SU-DHL-6 (cell line): ENCODE results near the gene MAPKBP1.
"Not testable (repeated sequence)": the region's sequence is repeated elsewhere in the genome, so short reads cannot be mapped to it uniquely, and the experiment has no call there.

Source experiments
- H2AFZ ChIP-seq: fragments of 200-600 bp; sonication (generic); 2 replicates; pipeline ENCODE4 v1.6.1; 2014; ENCODE audit warnings: low read depth, mild to moderate bottlenecking, moderate library complexity, mixed read lengths, antibody characterized with exemption, low read length; ENCODE audit not compliant: severe bottlenecking
- H3F3A ChIP-seq: fragments of 200-600 bp; shearing (Covaris generic); 2 replicates; pipeline ENCODE4 v1.6.0; 2016; ENCODE audit warnings: antibody characterized with exemption, mild to moderate bottlenecking; ENCODE audit not compliant: insufficient read depth
- H3K27ac ChIP-seq: fragments of 200-600 bp; sonication (generic); 2 replicates; pipeline ENCODE4 v1.5.1; 2016; ENCODE audit warnings: low read depth, mild to moderate bottlenecking, low read length, moderate library complexity, mixed read lengths
- H3K27me3 ChIP-seq: fragments of 200-600 bp; sonication (generic), shearing (Covaris generic); 2 replicates; pipeline ENCODE4 v1.6.0; 2014; ENCODE audit warnings: mild to moderate bottlenecking, low read length
- H3K36me3 ChIP-seq: fragments of 200-600 bp; sonication (generic); 2 replicates; pipeline ENCODE4 v1.6.1; 2014; ENCODE audit warnings: mild to moderate bottlenecking, low read length, mixed read lengths
- H3K4me2 ChIP-seq: fragments of 300-600, 200-600 bp; shearing (Covaris generic), sonication (generic); 2 replicates; pipeline ENCODE4 v1.6.0; 2014; ENCODE audit warnings: low read length, low read depth, mild to moderate bottlenecking; ENCODE audit not compliant: poor library complexity, severe bottlenecking
- H3K4me3 ChIP-seq: fragments of 200-600 bp; sonication (generic); 2 replicates; pipeline ENCODE4 v1.5.1; 2014; ENCODE audit warnings: antibody characterized with exemption, low read length, mild to moderate bottlenecking, mixed read lengths; ENCODE audit not compliant: insufficient read depth, poor library complexity, severe bottlenecking
- H3K79me2 ChIP-seq: fragments of 200-600 bp; sonication (generic); 2 replicates; pipeline ENCODE4 v1.6.1; 2014; ENCODE audit warnings: mild to moderate bottlenecking, low read length, moderate library complexity; ENCODE audit not compliant: insufficient read depth
- H3K9ac ChIP-seq: fragments of 200-600 bp; sonication (generic); 2 replicates; pipeline ENCODE4 v1.7.0; 2014; ENCODE audit warnings: mild to moderate bottlenecking, low read length
- H3K9me2 ChIP-seq: fragments of 200-600 bp; sonication (generic); replicated peaks from 2 replicates; pipeline ENCODE4 v1.6.1; 2014; ENCODE audit warnings: low read length; ENCODE audit not compliant: insufficient read depth
- H3K9me3 ChIP-seq: fragments of 200-600 bp; sonication (generic); 2 replicates; pipeline ENCODE4 v1.6.1; 2014; ENCODE audit warnings: low read length, mixed read lengths; ENCODE audit not compliant: insufficient read depth
- H4K20me1 ChIP-seq: fragments of 200-600 bp; sonication (generic); 2 replicates; pipeline ENCODE4 v1.6.1; 2014; ENCODE audit warnings: low read depth, mild to moderate bottlenecking, antibody characterized with exemption, low read length, moderate library complexity, mixed read lengths
- CTCF ChIP-seq: fragments of 200-600 bp; sonication (generic); IDR thresholded peaks from one replicate; pipeline ENCODE4 v1.5.1; 2017; ENCODE audit warnings: antibody characterized with exemption, mild to moderate bottlenecking, low read length, moderate library complexity; ENCODE audit not compliant: insufficient read depth, poor library complexity, severe bottlenecking
- EZH2phosphoT487 ChIP-seq: fragments of 200-600 bp; sonication (generic), shearing (Covaris generic); conservative IDR thresholded peaks from 2 replicates; pipeline ENCODE4 v1.6.1; 2018; ENCODE audit warnings: mild to moderate bottlenecking, antibody characterized with exemption, low read length, moderate library complexity, mixed read lengths

The MAPKBP1 gene

GRCh38 chr15:41829959-41830646 lies 55.8 kb downstream of the MAPKBP1 start:
- Histone ChIP-seq H3F3A (no peaks in the 10 kb centered on the region), H3K79me2 (no peaks in the 10 kb centered on the region), H3K4me3 (no peak overlapping the region), H3K4me2 (no peak overlapping the region), H3K27ac (no peak overlapping the region), H3K9ac (no peak overlapping the region), H3K36me3 (no peaks in the 10 kb centered on the region), H2AFZ (no peak overlapping the region), H3K9me3 (no peaks in the 10 kb centered on the region), H3K27me3 (no peaks in the 10 kb centered on the region), H3K9me2 (no peaks in the 10 kb centered on the region), H4K20me1 (no peaks in the 10 kb centered on the region)
- TF ChIP-seq CTCF = no peak
- TF ChIP-seq EZH2phosphoT487 = no peak

GRCh38 chr15:41831291-41831690 lies 57.0 kb downstream of the MAPKBP1 start:
- H3K27me3 ChIP-seq, H3K79me2 ChIP-seq, H3K4me3 ChIP-seq, H3K9ac ChIP-seq, H2AFZ ChIP-seq, H3K27ac ChIP-seq, H3K4me2 ChIP-seq, H4K20me1 ChIP-seq, H3F3A ChIP-seq, H3K9me3 ChIP-seq, H3K9me2 ChIP-seq, H3K36me3 ChIP-seq: not testable (repeated sequence)

GRCh38 chr15:41832208-41832607 lies 57.9 kb downstream of the MAPKBP1 start:
- Histone ChIP-seq H3K4me3 (no peak overlapping the region), H3K36me3 (no peaks in the 10 kb centered on the region), H3K79me2 (no peaks in the 10 kb centered on the region), H3K9me2 (no peaks in the 10 kb centered on the region), H2AFZ (no peak overlapping the region), H3K9me3 (no peaks in the 10 kb centered on the region), H3K4me2 (no peak overlapping the region), H3K27me3 (no peaks in the 10 kb centered on the region), H3F3A (no peaks in the 10 kb centered on the region), H4K20me1 (no peaks in the 10 kb centered on the region), H3K27ac (no peak overlapping the region), H3K9ac (no peak overlapping the region)
- TF ChIP-seq CTCF (no peak), EZH2phosphoT487 (no peak)

GRCh38 chr15:41832875-41833274 lies 58.6 kb downstream of the MAPKBP1 start:
- TF ChIP-seq EZH2phosphoT487 (no peak), CTCF (no peak)
- Histone ChIP-seq H3K27ac (no peak overlapping the region), H3K4me3 (no peak overlapping the region), H2AFZ (no peak overlapping the region), H3K79me2 (no peaks in the 10 kb centered on the region), H3F3A (no peaks in the 10 kb centered on the region), H3K4me2 (no peak overlapping the region), H3K36me3 (no peaks in the 10 kb centered on the region), H4K20me1 (no peaks in the 10 kb centered on the region), H3K9me2 (no peaks in the 10 kb centered on the region), H3K9me3 (no peaks in the 10 kb centered on the region), H3K9ac (no peak overlapping the region), H3K27me3 (no peaks in the 10 kb centered on the region)
